NCI-H2107 treated with DMSO at 0.1 percent for 48 hours (cell line): ENCODE data around the gene EBF4.
"Not testable (repeated sequence)": the region's sequence is repeated elsewhere in the genome, so short reads cannot be mapped to it uniquely, and the experiment has no call there.

Experiments used
- DNase-seq: peaks from one replicate; lab custom pipeline; 2025; ENCODE audit not compliant: unreplicated experiment; lab: John Stamatoyannopoulos, UW

Gene EBF4

DNA sequence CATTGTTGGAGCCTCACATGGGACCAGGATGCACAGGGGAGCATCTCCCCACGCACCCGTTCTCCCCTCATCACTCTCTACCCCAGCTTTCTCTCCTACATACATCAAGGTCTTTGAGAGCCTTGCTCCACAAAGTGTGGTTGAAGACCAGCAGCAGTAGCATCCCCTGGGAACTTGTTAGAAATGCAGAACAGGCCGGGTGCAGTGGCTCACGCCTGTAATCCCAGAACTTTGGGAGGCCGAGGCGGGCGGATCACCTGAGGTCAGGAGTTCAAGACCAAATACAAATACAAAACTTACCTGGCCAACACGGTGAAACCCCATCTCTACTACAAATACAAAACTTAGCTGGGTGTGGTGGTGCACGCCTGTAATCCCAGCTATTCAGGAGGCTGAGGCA lies 115.3 kb downstream of the EBF4 start:
- DNase-seq, result not testable (repeated sequence)

DNA sequence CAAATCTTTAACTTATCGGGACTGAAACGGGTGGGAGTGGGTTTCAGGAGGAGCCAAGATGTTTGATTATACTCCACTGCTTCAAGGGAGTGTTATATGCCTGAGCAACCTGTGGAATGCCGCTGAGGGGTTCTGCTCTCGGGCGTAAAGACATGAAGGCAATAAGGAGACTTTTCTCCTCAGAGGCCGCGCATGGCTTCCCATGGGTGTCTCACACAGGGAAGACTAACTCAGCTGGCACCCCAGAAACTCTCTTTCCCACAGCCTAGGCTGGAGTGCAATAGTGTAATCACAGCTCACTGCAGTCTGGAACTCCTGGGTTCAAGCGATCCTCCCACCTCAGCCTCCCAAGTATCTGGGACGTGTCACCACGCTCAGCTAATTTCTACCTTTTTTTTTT lies 117.1 kb downstream of the EBF4 start:
- DNase-seq, result no peak
